GM15510 (cell line): ENCODE results near the gene CPT1B.

Source experiments
- POLR2A ChIP-seq: IDR thresholded peaks from 3 replicates; pipeline ENCODE4 v1.6.1; 2011; ENCODE audit warnings: borderline replicate concordance; ENCODE audit not compliant: insufficient read length; ENCODE audit errors: extremely low read depth

CPT1B gene

GRCh38 chr22:50532824-50533796 is 45.1 kb downstream of the CPT1B start:
- no peak for TF ChIP-seq POLR2A

DNA sequence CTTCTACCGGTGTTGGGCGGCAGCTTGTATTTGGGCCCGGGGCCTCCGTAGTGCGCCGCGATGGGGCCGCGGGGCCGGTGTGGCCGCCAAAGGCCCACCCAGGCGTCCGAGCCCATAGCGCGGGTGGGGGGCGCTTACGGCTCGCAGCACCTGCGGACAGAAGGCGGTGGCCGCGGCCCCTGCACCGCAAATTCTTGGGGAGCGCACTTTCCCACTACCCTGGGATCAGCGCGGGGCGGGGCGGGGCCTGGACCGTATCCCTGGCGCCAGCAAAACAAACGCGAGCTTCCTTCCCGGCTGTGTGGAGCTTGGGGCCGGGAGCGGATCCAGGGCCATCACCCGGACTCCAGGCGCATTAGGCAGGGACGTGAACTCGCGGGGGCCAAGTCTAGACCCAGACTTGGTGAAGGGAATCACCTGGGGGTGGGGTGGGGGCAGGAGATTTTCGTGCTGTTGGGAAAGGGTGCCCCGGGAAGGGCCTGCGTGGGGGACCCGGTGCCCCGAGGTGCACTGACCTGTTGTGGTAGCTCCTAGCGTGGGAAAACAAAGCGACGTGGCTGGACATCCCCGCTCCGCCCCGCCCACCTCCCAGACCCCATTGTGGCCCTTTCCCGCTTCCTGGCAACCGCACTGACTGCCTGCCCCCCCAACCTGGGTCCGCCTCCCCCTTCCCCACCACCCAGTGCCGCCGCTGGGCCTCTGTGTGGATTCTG is 46.1 kb downstream of the CPT1B start:
- TF ChIP-seq POLR2A = peak; percentile 55

- peak; percentile 80 for TF ChIP-seq POLR2A
These were observed 46.7 kb downstream of the CPT1B start for GRCh38 chr22:50531546-50531961.

DNA sequence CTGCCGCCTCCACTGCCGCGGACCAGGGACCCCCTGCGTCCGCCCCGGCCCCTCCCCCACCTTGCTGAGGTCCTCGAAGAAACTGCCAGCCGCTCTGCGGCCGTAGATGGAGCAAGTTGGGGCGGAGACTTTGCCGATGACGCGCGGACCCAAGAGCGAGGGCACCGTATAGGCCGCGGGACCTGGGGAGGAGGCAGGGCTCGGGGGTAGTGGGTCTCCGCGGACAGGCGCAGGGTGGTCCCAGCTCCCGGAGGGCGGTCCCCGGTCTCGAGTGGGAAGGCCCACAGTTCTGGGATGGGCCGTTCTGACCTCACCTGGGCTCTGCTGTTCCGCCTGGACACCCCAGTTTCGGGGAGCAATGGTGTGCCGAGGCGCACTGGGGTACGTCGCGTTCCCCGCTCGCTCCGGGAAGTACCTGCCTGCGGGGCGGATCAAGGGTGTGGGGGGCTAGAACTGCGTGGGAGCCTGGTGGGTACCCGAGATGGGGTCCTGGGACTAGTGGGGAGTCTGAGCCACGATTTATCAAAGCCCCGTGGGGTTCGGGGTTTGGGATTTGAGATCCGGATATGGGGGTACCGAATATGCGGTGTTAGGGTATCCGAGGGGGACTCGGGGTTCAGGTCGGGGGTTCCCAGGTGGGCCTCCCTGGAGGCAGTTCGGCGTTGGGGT is 47.2 kb downstream of the CPT1B start:
- TF ChIP-seq POLR2A = peak; percentile 79

DNA sequence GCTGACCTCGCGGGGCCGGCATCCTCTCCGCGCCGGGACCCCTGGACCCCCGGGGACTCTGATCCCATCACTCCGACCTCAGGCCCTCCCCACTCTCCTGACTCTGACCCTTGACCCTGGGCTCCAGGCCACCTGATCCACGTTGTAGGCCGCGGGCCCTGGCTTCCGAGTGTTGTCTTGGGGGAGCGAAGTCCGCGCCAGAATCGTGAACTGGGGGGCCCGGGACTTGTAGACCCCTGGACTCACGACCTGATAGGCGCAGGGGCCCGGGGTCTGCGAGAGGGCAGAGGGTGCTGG is 47.7 kb downstream of the CPT1B start:
- no peak for TF ChIP-seq POLR2A

DNA sequence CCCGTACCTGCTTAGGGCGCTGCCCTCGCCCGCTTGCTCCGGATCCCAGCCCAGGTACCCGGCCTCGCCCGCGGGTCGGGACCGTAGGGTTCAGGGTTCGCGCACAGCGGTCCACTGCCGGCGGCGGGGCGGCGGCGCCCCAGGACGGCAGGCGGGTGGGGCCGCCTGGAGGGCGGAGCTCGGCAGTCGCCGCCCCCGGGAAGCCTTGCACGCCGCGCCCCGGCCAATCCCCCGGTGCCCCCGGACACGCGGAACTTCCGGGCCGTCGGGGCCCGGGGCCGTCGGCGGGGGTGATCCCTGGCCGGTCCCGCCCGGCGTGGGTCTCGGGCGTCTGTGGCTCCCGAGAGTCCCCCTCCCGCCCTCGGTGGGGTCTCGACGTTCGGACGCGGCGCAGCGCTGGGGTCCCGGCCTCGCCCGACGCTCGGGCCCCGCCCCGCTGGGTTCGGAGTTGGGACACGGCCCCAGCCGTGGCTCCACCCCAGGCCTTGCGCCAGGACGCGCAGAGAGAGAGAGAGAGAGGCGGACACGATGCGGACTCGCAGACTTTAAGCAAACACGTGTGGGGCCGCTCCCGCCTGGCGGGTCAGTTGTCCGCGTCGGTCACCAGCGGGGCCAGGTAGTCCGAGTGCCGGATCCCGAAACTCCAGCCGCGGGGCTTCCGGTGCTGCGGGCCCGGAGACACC is 48.2 kb downstream of the CPT1B start, which contains the start of gene TYMP:
Gene TYMP (minus strand): TSS at position 116 of the 683 bp plus-strand sequence. CDS start 303 bp downstream, outside the sequence.
- peak; percentile 75 for TF ChIP-seq POLR2A

DNA sequence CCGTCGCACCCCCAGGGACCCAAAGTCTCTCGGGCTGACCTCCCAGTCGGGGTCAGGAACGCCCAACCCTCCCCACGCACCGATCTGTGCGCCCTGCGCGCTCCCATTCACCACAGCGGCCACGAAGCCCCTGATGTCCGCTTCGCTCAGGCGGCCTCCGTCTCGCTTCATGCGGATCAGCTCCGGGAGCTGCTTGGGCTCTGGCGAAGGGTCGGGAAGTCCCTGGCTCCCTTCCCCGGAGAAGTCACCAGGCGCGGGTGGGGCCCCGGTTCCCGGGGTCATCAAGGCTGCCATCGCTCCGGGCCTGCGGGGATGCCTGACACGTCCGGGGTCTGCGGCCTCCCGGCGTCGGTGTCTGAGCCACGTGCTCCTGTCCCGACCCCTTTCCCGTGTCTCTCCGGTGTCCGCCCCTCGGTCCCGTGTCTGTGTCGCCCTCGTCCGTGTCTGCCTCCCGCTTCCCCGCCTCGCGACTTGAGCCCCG is 48.8 kb downstream of the CPT1B start:
- peak; percentile 1 for TF ChIP-seq POLR2A

DNA sequence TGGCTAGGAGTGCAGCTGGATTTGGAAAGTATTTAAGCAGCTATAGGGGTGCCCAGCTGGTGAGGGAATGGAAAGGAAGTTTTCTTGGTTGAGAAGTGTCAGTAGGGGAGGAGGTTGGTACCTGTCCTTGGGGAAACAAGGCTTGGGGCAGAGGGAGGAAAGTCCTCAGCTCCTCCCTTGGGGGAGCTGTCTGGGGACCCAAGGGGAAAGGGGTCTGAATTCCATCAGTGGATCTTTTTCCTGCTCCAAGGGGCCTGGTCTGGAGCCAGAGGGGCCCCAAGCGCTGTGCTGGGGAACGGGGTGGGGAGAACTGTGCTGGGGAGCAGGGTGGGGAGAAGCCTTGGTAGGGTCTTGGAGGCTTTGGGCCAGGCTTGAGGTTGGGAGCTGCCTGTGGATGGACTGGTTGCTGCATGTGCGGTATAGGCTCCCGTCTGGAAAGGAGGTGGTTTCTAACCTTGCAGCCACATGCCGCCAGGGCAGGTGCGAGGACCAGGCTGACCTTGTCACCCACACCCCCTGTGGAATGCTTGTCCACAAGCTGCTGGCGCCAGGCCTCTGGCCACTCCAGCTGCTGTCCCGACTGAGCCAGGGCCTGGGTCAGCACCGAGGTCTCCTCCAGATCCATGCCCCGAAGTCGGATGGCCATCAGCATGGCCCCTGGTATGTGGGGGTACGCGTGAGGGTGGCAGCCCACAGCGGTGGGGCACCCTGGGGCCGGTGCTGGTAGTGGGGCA is 49.4 kb downstream of the CPT1B start:
- TF ChIP-seq POLR2A = peak; percentile 27

GRCh38 chr22:50527921-50528681 is 50.1 kb downstream of the CPT1B start:
- peak; percentile 7 for TF ChIP-seq POLR2A

- TF ChIP-seq POLR2A = peak; percentile 59
These were observed 51.1 kb downstream of the CPT1B start for GRCh38 chr22:50526834-50527801.

DNA sequence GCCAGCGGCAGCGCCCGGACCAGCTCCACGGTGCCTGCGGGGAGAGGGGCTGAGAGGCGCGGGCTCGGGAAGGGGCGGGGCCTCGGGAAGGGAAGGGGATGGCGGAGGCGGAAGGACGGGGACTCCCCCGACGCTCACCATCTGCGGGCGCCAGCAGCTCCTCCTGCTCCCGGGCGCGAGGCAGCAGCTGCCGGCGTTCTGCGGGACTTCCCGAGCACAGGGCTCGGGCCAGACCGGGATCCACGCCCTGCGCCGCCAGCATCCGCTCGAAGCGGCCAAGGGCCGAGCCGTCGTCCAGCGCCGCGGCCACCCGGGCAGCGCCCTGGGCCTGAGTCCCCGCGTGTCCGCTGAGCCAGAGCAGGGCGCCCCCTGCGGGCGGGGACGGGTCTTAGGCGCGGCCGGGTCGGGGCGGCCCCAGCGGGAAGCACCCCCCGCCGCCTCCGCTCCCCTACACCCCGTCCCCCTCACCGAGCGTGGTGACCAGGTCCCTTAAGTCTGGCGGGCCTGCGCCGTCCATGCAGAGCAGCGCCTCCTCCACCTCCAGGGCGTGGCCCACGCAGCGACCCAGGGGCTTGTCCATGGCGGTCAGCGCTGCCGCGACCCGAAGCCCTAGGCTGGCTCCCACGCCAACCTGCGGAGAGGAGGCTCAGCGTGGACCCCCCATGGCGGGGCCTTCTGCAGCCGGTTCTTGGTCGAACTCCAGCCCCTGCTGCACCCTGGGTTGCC is 52.0 kb downstream of the CPT1B start:
- peak; percentile 15 for TF ChIP-seq POLR2A

DNA sequence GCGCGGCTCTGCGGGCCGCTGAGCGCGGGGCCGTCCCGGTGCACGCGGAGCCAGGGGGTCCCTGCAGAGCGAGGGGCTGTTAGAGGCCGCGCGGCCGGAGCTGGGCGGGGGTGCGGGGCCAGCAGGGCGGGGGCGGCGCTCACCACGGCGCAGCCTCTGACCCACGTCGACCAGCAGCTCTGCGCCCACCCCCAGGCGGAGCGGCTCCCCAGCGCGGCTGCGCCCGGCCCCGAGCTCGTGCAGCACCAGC is 52.4 kb downstream of the CPT1B start:
- TF ChIP-seq POLR2A = peak; percentile 34
